ENCODE results near the gene PSD2.

DNA sequence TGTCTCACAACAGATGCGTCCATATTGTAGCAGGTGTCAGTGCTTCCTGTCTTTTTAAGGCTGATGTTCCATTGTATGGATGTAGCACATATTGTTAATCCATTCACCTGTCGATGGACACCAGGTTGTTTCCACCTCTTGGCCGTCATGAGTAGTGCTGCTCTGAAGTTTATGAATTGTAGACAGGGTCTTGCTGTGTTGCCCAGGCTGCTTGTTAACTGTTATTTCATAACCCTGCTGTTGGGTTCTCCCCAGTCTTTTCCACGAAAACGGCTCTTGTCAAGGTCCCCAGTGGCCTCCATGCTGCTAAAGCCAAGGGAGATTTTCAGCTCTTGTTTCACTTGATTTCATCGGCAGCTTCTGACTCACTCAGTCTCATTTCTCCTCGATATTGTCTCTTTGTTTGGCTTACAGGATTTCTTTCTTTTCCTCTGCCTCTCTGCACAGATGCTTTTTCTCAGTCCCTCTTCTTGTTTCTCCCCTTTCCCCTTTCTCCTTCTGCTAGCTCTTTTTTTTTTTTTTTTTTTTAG, 12.1 kb upstream of the PSD2 start:
- TF ChIP-seq EP300 (IDR thresholded peaks at IDR 0.05) (no peak), POLR2AphosphoS5 (IDR thresholded peaks at IDR 0.05) (no peak), POLR2A (IDR thresholded peaks at IDR 0.05; ENCODE audit: low read depth) (no peak)
- TF ChIP-seq, protein P1, sequence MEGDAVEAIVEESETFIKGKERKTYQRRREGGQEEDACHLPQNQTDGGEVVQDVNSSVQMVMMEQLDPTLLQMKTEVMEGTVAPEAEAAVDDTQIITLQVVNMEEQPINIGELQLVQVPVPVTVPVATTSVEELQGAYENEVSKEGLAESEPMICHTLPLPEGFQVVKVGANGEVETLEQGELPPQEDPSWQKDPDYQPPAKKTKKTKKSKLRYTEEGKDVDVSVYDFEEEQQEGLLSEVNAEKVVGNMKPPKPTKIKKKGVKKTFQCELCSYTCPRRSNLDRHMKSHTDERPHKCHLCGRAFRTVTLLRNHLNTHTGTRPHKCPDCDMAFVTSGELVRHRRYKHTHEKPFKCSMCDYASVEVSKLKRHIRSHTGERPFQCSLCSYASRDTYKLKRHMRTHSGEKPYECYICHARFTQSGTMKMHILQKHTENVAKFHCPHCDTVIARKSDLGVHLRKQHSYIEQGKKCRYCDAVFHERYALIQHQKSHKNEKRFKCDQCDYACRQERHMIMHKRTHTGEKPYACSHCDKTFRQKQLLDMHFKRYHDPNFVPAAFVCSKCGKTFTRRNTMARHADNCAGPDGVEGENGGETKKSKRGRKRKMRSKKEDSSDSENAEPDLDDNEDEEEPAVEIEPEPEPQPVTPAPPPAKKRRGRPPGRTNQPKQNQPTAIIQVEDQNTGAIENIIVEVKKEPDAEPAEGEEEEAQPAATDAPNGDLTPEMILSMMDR (IDR thresholded peaks at IDR 0.05): no peak

Data from esophagus muscularis mucosa (tissue), 4 donors.